GM19328 (cell line): ENCODE data around the gene CPNE8.

Experiments used
- ATAC-seq: cut with Tn5 transposase; IDR thresholded peaks from one replicate; pipeline ENCODE4 v1.9.1; 2021; ENCODE audit warnings: mild to moderate bottlenecking, moderate library complexity; ENCODE audit not compliant: unreplicated experiment

CPNE8 gene

DNA sequence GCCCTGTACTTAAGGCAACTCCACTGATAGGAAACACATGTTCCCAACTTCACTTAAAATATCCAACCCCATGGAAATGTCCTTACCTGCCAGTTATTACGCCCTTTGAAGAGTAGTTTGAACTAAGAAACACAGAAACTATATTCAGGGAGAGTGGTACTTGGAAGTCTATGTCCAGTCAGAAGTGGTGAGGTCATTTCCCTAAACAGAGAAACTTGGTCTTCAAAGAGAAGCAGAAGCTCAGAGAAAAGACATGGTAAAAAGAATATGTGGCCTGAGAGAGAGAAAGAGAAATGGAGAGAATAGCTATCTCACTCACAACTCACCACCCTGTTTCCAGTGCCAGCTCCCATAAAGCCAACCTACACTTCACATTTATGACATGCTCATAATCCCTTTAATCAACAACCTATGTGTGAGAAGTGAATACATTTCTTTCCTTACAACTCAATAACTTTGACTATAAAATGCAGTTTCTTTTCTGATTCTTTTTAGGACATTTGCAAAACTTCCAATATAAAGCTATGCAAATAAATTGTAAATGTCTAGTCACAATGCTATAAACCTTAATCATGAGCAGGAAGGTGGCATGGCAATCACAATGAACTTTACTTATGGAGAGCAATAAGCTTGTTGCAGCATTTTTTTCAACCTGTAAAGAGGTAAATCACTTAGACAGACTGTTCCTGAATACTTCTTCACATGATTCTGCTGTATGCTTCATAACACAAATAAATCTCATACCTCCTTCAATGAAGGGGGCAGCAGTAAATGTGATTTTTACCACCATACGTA is 67.1 kb downstream of the CPNE8 start:
- ATAC-seq, result no peak

DNA sequence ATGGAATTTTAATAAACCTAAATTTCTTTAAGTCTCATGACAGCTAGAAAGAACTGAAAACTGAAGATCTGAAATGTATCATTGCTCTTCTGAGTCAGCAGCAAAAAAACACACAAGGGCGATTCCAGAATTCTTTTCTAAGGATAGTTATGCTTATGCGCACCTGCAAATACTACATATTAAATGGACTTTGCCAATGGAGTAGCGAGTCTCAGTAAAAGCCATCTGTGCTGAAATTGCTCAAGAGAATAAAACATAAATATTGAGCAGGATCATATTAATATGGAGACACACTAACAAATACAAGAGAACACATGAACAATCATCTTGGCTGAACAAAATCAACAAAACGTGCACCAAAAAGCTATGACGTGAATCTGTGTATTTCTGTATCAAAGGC is 73.7 kb downstream of the CPNE8 start:
- ATAC-seq, result no peak

DNA sequence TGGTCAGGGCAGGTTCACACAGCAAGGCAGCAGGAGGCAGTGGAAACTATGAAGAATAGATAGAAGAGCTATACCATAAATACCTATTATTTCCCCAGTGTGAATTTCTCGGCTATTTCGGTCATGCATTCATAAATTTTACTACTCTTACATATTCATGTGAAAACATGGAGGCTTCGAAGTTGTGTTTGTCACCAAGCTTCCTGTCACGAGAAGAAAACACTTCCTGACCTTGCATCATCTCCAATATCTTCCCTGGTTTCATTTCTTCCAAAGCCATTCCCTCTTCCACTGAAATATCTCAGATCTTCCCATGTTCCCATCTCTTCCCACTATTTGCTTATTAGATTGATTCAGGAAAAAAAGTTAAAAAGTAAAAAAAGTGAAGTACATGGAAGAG is 80.4 kb downstream of the CPNE8 start:
- no peak for ATAC-seq

DNA sequence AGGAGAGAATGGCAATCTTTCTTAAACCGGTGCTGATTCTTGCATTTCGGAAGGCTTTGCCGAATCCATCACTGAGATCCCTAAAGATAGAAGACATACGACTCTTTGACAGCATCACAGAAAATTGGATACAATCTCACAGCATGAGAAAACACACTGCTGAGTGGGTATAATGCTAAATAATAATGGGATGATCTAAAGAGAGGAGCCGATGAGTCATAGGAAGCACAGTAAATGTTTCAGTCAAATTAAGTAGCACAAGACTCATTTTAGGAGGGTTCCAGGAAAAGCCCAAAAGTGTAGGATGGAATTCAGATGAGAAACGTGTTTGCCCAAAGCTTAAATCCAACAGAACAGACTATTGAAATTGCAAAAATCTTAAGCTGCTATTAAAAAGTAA is 81.7 kb downstream of the CPNE8 start:
- no peak for ATAC-seq

DNA sequence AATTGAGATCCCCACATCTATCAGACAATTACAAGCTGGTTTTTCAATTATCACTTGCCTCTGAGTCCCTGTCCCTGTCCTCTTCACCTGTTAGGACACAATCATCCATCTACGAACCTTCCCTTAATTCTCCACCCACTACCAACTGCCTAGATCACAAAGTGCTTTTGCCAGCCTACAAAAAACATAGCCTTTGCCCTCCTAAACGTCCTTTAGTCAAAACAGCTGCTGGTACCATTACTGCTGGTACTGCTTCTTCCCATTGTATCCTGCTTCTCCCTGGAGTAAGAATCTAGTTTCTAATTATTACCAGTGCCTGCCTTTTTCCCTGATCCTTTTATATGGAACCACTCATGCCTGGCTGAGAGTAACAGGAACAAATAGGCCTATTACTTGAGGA is 82.1 kb downstream of the CPNE8 start:
- ATAC-seq, result no peak

DNA sequence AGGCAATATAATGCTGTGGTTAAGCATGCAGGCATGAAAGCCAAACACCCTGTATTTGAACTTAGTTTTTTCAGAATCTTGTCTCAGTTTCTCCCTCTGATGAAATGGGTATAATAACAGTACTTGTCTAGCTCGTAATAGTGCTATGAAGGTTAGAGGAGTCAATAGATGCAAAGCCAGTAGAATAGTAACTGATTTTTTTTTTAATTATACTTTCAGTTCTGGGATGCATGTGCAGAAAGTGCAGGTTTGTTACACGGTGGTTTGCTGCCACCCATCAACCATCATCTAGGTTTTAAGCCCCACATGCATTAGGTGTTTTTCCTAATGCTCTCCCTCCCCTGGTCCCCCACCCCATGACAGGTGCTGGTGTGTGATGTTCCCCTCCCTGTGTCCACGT is 87.4 kb downstream of the CPNE8 start:
- ATAC-seq, result no peak

DNA sequence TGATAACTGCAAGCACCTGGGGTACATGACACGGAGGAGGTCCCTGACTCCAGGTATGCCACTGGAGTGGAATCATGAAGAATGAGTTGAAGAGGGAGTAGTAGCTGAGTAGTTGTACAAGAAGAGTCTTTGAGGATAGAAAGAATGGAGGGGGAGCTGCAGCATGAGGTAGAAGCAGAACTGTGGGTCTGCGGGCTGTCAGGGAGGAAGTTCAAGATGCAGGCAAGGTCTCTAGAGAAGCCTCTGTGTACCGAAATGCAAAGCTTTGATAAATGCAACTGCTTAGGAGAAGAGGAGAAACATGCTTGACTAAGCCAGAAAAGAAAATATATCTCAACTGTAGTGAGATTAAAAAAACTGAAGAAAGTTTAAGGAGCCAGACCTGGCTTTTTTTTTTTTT is 91.5 kb downstream of the CPNE8 start:
- no peak for ATAC-seq

DNA sequence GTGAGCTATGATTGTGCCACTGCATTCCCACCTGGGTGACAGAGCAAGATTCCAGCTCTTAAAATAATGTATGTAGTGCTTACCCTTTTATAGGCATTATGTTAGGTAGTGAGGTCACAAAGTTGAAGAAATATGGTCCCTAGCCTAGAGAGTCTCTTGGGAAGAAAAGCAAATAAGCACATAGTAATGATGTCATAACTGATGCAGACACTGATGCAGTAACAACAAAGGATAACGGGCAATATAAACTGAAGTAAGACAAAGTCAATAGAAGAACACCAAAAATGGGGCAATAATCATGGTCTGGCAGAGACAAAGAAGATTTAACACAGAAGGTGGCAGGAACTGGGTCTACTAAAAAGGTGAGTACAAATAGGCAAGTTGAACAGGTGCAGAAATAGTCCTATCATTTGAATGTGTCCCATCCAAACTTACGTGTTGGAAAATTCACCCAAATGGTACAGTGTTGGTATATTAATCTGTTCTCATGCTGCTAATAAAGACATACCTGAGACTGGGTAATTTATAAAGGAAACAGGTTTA is 93.5 kb downstream of the CPNE8 start:
- no peak for ATAC-seq

DNA sequence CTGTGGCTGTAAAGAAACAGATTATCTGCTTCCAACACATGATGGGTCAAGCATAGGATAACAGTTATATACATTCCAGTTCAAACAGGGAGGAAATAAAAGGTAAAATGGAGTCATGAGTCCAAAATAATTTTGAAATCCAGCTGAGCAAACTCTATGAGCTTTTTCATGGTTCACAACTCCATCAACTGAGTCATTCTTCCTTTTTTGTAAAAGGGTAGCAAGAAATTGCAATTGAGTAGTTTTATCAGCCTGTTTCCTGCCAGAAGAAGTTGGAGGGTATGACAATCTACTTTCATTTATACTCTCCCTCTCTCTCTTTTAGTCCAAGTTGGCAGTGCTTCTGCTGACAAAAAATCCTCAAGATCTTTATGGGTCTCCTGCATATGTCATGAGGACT is 95.6 kb downstream of the CPNE8 start:
- no peak for ATAC-seq

DNA sequence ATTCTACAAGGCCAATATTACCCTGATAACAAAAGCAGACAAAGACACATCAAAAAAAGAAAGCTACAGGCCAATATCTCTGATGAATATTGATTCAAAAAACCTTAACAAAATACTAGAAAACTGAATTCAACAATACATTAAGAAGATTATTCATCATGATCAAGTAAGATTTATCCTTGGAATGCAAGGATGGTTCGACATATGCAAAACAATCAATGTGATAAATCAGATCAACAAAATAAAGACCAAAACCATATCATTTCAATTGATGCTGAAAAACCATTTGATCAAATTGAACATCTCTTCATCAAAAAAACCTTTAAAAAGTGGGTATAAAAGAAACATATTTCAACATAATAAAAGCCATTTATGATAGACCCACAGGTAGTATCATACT is 117.3 kb downstream of the CPNE8 start:
- no peak for ATAC-seq

DNA sequence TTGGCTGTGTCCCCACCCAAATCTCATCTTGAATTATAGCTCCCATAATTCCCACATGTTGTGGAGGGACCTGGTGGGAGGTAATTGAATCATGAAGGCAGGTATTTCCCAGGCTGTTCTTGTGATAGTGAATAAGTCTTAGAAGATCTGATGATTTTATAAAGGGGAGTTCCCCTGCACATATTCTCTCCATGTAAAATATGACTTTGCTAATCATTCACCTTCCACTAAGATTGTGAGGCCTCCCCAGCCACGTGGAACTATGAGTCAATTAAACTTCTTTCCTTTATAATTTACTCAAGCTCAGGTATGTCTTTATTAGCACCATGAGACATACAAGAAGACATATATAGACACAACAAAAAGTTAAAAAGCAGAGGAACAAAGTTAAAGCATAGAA is 120.0 kb downstream of the CPNE8 start:
- no peak for ATAC-seq

DNA sequence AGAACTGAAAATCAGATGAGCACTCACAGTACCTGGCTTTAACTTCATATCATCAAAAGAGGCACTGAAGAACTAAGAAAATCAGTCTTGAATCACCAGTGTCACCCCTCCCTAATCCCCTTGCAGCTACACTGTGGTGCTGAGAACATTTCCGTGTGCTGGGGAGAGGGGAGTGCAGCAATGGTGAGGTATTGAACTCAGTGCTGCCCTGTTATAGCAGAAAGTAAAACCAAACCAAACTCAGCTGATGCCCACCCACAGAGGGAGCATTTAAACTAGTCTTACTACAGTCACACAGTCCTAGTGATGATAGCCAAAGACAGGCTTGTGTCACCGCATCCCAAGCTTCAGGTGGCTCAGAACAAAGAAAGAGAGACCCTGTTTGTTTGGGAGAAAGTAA is 122.1 kb downstream of the CPNE8 start:
- ATAC-seq, result no peak

DNA sequence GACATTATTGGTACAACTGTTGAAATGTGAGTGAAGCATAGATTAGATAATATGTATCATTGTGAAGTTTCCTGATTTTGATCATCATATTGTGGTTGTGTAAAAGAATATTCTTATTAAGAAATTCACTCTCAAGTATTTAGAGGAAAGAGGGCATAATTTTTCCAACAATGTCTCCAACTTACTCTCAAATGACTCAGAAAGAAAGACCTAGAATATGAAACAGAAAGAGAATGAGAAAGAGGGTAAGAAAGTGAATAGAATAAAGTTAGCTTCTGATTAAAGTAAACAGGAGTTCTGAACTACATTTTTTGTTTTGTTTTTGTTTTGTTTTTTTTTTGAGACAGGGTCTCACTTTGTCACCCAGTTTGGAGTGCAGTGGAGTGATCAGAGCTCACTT is 123.0 kb downstream of the CPNE8 start:
- no peak for ATAC-seq

DNA sequence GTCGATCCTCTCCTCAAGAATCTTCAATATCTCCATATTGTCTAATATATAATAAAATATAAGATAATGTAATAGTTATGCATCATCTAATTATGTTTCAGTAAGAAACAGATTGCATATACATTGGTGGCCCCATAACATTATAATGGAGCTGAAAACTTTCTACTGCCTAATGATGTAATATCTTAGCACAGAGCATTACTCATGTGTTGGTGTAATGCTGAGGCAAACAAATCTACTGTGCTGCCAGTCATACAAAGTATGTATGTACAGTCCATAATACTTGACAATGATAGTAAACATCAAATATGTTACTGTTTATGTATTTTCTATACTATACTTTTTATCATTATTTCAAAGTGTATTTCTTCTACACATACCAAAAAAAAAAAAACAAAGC is 128.7 kb downstream of the CPNE8 start:
- ATAC-seq, result no peak

DNA sequence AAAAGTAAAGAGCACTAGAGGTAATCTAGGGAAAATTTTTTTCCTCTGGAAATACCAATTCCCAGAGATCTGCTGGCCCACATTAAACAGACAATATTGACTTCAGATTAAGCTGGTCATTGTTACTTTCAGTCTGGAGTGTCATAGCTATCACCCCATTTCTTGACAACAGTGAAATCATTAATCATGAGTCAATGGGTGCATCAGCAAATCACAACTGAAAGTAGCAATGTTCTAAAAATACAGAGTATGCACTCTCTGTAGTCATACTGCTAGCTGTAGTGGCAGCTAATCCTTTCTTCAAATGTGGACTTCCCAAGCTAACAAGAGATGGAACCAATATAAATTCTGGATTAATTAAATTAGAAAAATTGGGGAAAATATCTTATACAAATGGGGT is 129.9 kb downstream of the CPNE8 start:
- peak; percentile 76 for ATAC-seq

DNA sequence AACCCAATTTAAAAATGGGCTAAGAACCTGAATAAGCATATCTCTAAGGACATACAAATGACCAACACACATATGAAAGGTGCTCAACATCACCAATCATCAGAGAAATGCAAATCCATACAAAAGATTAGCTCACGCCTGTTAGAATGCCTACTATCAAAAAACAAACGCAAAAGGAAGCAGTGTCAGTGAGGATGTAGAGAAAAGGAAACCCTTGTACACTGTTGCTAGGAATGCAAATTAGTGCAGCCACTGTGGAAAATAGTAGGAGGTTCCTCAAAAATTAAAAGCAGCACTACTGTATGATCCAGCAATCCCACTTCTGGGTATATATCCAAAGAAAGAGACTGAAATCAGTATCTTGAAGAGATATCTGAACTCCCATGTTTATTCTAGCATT is 133.0 kb downstream of the CPNE8 start:
- no peak for ATAC-seq

DNA sequence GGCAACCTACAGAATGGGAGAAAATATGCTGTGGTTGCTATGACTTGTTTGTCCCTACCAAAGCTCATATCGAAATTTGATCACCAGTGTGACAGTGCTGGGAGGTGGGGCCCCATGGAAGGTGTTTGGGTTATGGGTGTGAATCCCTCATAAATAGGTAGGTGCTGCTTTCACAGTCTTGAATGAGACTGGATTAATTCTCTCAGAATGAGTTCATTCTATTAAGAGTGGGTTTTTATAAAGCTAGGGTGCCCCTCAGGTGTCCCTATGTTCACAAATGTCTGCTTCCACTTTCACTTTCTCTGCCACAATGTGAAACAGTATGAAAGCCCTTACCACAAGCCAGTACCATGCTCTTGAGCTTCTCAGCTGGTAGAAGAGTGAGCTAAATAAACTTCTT is 133.5 kb downstream of the CPNE8 start:
- ATAC-seq, result peak; percentile 79

DNA sequence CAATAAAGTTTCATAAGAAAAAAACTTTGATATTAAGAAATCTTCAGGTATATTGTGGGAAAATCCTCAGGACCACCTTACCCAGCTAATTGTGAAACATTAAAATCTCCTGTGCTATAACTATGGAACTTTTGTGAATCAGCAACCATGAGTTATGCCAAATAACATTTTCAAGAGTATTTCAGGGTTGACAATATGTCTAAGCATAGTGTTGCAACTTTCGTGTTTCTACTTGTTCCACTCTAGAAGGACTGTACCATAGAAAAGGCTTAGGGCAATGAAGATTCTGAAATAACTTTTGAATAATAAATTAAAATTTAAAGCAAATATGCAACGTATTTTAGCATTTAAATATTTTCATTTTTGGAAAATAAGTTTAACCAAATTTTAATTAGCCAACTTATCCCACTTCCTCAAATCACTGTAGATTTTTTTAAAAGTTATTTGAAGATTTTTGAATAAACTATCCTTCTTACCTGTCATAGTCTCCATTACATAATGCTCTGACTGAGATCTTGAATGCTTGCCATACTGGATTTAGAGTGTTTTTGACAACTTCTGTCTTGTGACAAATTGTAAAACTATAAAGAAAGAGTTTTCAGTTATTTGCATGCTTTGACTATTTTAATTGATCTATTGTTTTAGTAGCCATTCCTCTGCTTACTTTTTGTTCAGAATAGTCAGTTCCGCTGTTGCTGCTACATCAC is 143.6 kb downstream of the CPNE8 start:
- ATAC-seq, result no peak

DNA sequence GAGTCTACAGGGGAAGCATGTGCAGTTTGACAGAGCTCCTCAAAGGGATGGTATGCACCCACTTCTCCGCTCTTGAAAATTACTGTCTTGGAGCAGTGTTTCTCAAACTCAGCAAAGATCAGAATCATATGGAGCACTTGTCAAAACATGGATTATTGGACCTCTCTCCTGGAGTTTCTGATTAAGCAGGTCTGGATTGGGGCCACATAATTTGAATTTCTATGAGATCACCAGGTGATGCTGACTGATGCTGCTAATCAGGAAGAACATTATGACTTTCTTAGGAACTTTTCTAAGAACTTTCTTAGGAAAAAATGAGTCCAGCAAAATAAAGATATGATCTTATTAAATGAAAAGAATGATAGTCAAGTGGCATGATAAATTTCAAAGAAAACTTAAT is 144.3 kb downstream of the CPNE8 start:
- no peak for ATAC-seq

DNA sequence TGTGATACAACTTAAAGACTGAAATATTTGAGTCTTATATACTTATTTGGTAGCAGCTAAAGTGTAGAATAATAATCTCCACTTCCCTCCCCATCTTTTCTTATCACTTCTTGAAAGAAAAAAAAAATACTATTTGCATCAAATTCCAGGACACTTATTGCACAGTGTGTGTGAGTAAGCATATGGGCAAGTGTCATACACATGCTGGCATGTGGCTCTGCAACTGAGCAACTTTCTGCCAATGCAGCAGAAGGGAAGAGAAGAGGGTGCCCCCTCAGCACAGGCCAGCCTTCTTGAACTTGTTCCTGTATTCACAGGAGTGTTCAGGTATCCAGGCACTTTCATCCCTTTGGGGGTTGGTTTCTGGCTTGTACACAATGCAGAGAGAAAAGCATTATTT is 145.8 kb downstream of the CPNE8 start:
- no peak for ATAC-seq

DNA sequence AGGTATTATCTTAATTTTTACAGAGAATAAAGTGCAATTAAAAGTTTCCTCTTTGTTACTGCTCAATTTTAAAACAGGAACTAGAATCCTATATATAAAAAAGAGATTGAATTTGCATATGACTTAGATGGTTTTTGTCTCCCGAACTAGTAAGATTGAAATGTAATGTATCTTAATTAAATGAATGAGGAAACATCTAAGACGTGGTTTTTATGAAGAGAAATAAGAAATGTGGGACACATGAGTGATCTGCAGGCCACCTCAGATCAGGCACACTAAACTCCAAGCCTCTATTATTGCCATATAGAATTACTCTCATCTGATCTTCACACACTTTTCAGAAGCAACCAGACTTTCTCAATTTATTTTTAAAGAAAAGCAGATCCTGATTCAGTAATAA is 158.6 kb downstream of the CPNE8 start:
- no peak for ATAC-seq

DNA sequence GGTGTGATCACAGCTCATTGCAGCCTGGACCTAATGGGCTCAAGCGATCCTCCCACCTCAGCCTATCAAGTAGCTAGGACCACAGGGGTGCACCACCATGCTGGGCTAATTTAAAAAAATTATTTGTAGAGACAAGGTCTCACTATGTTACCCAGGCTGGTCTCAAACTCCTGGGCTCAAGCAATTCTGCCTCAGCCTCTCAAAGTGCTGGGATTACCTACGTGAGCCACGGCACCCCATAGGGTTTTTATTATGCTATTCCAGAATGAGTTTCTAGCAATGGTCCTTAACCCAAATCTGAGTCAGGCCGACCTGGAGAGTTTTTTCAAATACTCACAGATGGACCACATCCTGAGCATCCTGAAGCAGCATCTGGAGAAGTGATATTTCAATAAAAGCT is 159.8 kb downstream of the CPNE8 start:
- no peak for ATAC-seq
